ENCODE results near the gene IMPDH2.

IMPDH2 gene

GRCh38 chr3:49028673-49029562 lies at the start of gene IMPDH2:
Gene IMPDH2, minus strand, starts transcription at chr3:49029398. Its CDS starts 48 bp downstream, at chr3:49029350.
- peak; percentile 85 for DNase-seq (ENCODE audit: insufficient read length, low spot score)
- FAIRE-seq, result peak; percentile 99

GRCh38 chr3:49076646-49077045 lies 47.4 kb upstream of the IMPDH2 start:
- DNase-seq (ENCODE audit: insufficient read length, low spot score), result no peak
- no peak for FAIRE-seq

GRCh38 chr3:49076116-49076515 lies 46.9 kb upstream of the IMPDH2 start:
- FAIRE-seq (no peak), DNase-seq (ENCODE audit: insufficient read length, low spot score) (no peak)

- no peak for FAIRE-seq
Measured at GRCh38 chr3:49058011-49058410, 28.8 kb upstream of the IMPDH2 start.

GRCh38 chr3:49057268-49057667 lies 28.1 kb upstream of the IMPDH2 start:
- FAIRE-seq (no peak), DNase-seq (ENCODE audit: insufficient read length, low spot score) (no peak)

More at GRCh38 chr3:49058011-49058410, 28.8 kb upstream of the IMPDH2 start:
- no peak for DNase-seq (ENCODE audit: insufficient read length, low spot score)

GRCh38 chr3:49054344-49054862 lies 25.2 kb upstream of the IMPDH2 start:
- FAIRE-seq, result no peak
- no peak for DNase-seq (ENCODE audit: insufficient read length, low spot score)

GRCh38 chr3:49053543-49053942 lies 24.3 kb upstream of the IMPDH2 start:
- FAIRE-seq (no peak), DNase-seq (ENCODE audit: insufficient read length, low spot score) (no peak)

GRCh38 chr3:49035281-49035680 lies 6.1 kb upstream of the IMPDH2 start:
- FAIRE-seq, result no peak

GRCh38 chr3:49034650-49035049 lies 5.5 kb upstream of the IMPDH2 start:
- FAIRE-seq (no peak), DNase-seq (ENCODE audit: insufficient read length, low spot score) (no peak)

More at GRCh38 chr3:49035281-49035680, 6.1 kb upstream of the IMPDH2 start:
- no peak for DNase-seq (ENCODE audit: insufficient read length, low spot score)

- DNase-seq (ENCODE audit: insufficient read length, low spot score) (no peak), FAIRE-seq (peak; percentile 51)
Measured at GRCh38 chr3:49032646-49033304, 3.6 kb upstream of the IMPDH2 start.

- no peak for FAIRE-seq
- DNase-seq (ENCODE audit: insufficient read length, low spot score), result no peak
Measured at GRCh38 chr3:49030321-49030720, 1.1 kb upstream of the IMPDH2 start.

- FAIRE-seq (no peak), DNase-seq (ENCODE audit: insufficient read length, low spot score) (no peak)
Measured at GRCh38 chr3:49029563-49029884, 326 bp upstream of the IMPDH2 start.

- no peak for DNase-seq (ENCODE audit: insufficient read length, low spot score)
- FAIRE-seq, result no peak
Measured at GRCh38 chr3:49028298-49028672, 913 bp downstream of the IMPDH2 start.

- FAIRE-seq (no peak), DNase-seq (ENCODE audit: insufficient read length, low spot score) (no peak)
Measured at GRCh38 chr3:49027634-49028033, 1.6 kb downstream of the IMPDH2 start.

- no peak for FAIRE-seq
- no peak for DNase-seq (ENCODE audit: insufficient read length, low spot score)
Measured at GRCh38 chr3:49026536-49026935, 2.7 kb downstream of the IMPDH2 start.

GRCh38 chr3:49025793-49026520 lies 3.2 kb downstream of the IMPDH2 start:
- no peak for DNase-seq (ENCODE audit: insufficient read length, low spot score)
- no peak for FAIRE-seq

- no peak for FAIRE-seq
- no peak for DNase-seq (ENCODE audit: insufficient read length, low spot score)
Measured at GRCh38 chr3:49025005-49025792, 4.0 kb downstream of the IMPDH2 start.

GRCh38 chr3:49024449-49024848 lies 4.7 kb downstream of the IMPDH2 start:
- FAIRE-seq (no peak), DNase-seq (ENCODE audit: insufficient read length, low spot score) (no peak)

GRCh38 chr3:49023775-49024174 lies 5.4 kb downstream of the IMPDH2 start:
- DNase-seq (ENCODE audit: insufficient read length, low spot score) (no peak), FAIRE-seq (no peak)

- DNase-seq (ENCODE audit: insufficient read length, low spot score) (no peak), FAIRE-seq (no peak)
Measured at GRCh38 chr3:49022688-49023171, 6.5 kb downstream of the IMPDH2 start.
